GM10847 (cell line): ENCODE results near the gene ZNF236.

Experiments used
- POLR2A ChIP-seq: IDR thresholded peaks from 2 replicates; pipeline ENCODE4 v1.6.1; 2011; ENCODE audit not compliant: insufficient read length; ENCODE audit errors: extremely low read depth

ZNF236 gene

DNA sequence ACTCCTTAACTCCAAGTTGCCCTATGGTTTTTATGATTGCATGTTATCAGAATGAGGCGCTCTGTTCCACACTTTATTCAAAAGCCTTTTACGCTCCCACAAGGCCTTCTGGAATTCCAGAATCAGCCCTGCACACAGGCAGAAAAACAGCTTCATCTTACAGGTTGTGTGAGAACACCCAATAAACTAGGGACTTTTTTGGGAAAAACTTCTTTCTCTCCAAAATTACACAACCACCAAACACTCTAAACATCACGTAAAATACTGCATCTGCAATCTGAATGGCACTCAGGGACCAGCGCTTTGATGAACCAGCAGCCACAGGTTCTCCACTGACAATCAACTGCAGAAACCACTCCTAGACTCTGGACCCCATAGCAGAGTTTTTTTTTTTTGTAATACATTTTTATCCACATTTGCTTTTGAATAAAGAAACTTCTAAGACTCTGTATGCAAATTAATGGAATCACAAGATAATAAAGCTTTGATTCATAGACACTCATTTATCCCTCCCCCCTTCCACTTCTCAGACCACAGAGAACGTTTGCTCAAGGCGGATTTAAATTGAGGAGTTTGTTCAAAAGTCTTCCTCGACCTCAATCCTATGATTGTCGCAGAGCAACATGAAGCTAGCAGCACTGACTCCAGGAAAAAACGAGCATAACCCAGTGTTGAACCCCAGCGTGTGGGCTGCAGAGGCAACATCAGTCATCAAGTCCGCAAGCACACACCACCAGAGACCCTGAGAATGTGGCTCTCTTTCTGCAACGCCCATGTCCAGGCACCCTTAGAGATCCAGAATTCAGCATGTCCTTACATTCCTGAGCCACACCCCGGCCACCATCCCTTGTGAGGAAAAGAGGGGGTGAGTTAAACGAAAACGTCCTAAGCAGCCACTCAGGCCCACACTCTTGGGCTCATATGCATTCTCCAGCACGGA is 193.7 kb downstream of the ZNF236 start:
- no peak for TF ChIP-seq POLR2A

DNA sequence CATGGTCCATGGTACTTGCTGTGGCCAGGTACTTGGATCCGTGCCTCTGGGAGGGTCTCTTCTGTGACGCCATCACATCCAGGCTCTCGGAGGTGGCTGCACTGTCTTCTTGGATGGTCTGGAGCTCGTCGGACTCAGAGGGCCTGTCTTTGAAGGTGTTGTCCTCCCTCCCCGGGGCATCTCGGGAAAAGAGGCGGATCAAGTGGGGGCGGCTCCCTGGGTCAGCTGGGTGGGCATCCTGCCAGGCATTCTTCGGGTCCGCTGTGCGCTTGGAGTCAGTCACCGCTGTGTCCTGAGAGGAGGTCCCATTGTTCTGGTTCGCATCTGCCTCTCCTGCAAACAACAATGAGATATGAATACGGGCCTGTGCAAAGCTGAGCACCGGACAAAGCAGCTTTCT is 194.6 kb downstream of the ZNF236 start:
- TF ChIP-seq POLR2A, result no peak

DNA sequence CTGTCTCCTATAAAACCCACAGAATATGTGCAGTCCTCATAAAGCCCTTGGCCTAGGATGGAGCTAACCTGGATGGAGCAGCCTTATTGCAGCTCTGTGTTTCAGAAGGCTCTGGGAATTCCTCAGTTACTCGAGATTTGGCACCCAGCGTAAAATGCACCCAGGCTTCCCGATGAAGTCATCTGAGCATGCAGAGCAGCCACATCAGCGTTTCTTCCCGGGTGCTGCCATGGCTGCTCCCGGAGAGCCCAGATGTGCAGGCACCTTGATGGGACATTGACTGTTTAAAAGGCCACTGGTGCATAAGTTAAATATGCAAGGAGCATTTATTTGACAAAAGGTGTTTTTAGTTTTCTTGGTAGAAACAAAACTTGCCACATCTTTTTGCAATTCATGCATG is 195.0 kb downstream of the ZNF236 start:
- no peak for TF ChIP-seq POLR2A

DNA sequence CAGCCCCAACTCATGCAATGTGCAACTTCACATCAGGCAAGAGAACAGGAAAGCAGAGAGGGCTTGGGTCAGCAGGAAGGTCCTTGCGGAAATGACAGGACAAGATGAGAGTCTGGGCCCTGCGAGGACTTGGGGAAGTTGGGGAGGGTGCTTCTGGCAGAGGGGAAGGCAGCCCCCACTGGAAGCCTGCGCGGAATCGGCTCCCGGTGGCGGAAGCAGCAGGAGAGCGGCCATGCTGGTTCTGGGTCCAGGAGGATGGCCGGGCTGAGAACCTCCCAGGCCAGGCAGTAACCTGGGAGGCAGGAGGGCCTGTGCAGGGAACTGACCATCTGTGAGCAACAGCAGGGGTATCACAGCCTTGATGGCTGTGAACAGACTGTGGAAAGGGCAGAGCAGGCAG is 197.3 kb downstream of the ZNF236 start:
- no peak for TF ChIP-seq POLR2A
